Eye (tissue), 1 donor: ENCODE measurements around the gene LAMTOR2.
"Not testable (repeated sequence)": the region's sequence is repeated elsewhere in the genome, so short reads cannot be mapped to it uniquely, and the experiment has no call there.

Experiments used
- DNase-seq: peaks from one replicate; pipeline ENCODE4 v3.0.0-alpha.2; 2015

The LAMTOR2 gene

DNA sequence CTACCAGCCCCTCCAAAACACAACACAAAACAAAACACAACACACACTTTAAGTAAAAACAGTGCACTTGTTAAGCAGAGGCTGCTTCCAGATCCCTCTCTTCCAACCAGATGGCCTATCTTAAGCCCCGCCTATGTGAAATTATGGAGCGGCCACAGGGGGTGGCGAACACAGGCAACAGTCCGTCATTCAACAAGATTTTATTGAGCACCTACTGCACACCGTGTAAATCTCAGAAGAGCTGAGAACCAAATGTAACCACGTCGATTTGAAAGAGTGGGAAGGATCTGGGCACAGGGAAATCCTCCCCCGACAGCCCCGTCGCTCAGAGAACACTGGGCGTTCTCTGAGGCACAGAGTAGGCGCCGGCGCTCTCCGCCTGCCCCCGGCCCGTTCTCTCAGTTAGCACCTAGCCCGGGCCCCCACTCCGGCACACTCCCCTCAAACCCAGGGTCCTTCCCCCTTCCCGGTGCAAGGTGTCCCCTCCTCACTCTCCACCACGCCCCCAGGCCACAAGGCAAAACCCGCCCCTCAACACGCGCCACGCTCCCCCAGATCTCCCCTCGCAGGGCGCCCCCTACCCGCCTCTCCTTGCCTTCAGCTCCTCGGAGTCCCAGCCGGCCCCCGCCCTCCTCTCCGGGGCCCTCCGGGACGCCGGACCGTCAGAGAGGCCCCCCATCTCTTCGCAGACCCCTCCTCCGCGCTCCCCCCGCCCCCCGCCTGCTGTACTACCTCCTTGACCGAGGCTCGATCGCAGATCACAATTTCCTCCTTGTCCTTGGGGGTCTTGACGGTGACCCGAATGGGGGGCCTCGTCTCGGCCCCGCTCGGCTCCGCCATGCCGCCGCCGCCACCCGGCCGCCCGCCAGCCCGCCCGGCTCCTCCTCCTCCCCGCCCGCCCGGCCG, 1.5 kb upstream of the LAMTOR2 start:
- peak; percentile 90 for DNase-seq

DNA sequence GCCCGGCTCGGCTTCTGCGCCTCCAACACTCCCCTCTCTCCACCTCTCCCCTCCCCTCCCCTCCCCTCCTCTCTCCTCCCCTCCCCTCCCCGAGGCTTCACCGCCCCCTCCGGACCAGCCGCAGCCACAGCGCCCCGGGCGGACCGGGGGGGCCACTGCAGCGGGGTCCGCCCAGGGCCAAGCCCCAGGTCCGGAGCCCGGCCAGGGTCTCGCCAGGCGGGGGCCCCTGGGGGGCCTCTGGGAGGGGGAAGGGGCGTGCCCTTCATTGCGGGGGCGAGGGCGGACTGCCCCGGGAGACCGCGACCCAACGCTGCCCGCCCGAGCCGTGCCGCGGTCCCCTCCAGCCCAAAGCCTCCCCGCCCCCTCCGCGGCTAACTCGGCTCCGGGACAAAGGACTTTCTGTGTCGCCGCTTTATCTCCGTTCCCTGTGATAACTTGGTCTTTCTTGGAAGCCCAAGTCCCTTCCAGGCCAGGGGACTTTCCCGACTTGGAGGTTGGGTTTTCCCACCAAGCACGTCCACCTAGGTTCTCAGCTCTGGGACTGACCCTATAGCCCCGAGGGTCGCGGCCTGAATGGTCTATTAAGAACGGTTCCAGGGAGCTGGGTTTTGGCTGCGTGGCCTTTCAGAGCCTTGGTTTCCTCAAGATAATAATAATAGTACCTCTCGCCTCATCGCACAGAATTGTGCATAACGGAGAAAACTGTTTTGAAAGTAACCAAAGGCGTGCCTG, 648 bp upstream of the LAMTOR2 start, which contains the start of gene UBQLN4:
TSS of gene UBQLN4 (minus strand) at position 31 of the 732 bp plus-strand sequence. CDS start 97 bp downstream, outside the sequence.
- peak; percentile 94 for DNase-seq

DNA sequence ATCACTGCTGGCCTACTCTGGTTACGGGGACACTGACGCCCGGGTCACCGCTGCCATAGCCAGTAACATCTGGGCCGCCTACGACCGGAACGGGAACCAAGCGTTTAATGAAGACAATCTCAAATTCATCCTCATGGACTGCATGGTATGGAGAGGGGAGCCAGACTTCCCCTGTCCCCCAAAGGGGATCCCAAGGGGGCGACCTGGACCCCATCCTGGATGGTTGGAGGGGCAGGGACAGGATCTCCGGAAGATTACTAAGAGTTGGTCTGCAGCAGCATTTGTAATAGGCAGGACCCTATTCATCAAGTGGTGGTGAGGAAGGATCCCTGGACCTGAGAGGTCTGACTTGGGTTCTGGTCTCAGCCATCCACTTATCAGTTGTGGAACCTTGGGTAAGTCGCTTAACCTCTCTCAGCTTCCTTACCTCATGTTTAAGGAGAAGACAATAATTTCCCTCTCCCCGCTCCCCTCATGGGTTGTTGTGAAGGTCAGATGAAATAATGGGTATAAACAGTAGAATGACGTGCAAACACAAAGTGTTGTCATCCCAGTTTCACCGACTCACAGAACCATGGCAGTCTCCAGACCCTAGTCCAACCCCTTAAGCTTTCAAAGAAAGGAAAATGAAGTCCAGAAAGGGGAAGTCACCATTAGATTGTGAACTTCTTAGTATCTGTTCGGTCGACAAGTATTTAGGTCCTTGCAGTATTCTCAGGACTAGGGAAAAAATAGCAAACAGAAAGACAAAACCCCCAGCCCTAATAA, 883 bp downstream of the LAMTOR2 start:
- no peak for DNase-seq

DNA sequence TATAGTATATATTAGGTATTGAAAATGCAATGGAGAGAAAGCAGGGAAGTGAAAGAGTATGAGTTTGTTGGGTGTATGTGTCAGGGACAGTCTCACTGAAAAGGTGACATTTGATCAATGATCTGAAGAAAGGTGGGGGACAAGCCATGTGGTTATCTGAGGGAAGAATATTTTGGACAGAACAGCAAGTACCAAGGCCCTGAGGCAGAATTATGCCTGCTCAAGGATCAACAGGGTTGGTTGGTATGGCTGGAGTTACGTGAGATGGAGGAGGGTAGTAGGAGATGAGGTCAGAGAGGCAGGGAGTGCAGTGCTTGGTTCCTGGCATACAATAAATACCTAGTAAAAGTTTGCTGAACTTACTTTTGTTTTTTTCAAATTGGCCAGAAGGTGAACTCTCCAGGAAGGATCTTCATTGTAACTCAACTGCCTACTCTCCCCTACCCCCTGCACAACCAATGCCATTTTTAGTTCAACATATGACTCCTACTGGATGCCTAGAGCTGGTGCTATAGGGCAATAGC, 1.8 kb downstream of the LAMTOR2 start:
- no peak for DNase-seq

DNA sequence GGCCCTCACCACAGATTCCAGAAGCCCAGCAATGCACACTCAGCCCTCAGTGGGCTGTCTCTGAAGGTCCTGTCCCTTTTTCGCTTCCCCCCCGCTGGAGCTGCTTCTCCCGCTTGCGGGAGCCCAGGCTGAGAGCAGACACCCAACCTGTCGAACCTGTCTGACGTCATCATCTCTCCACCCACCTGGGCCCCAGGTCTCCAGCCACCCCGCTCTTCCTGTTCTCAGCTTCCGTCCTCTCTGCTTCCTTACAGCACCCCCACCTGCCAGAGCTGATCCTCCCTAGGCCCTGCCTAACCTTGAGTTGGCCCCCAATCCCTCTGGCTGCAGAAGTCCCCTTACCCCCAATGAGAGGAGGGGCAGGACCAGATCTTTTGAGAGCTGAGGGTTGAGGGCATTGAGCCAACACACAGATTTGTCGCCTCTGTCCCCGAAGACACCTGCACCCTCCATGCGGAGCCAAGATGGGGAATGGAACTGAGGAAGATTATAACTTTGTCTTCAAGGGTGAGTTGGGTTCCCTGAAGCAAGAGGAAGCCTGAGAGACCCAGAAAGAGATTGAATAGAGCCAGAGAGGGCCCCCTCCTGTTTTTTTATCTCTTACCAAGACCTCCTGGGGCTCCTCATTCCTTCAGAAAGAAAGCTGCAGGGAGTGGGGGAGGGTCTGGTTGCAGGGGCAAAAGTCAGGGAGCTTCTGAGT, 6.5 kb downstream of the LAMTOR2 start, which contains the start of gene RAB25:
TSS of gene RAB25 (plus strand) at position 224 of the 700 bp plus-strand sequence. CDS start at position 465, 241 bp downstream.
- DNase-seq = peak; percentile 42

DNA sequence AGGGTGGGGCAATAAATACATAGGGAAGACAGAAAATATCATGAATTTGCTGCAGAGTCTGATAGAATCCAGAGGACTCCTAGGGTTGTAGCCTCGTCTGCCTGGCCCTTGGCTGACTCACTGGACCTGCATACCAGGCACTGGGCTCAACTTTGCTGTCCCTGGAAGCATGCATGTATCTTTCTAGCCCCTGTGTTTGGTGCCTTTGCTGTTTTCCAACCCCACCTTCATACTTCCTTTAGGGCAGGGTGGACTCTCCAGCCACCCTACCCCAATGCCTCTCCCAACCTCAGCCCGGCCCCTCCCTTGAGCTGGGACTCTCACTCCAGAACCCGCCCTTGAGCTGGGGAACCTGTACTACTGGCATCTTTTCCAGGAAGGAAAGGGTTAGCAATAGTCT, 7.6 kb downstream of the LAMTOR2 start:
- no peak for DNase-seq

DNA sequence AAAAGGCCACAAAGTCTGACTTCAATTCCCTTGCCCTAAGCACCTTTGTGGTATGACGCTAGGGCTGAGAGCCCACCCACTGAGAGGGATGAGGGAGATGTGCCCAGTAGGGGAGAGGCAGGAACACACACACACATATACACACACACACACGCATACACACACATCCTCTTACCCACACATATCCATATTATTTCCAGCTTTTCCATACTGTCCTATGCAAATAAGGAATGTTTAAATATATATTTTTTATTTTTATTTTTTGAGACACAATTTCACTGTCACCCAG, 9.4 kb downstream of the LAMTOR2 start:
- DNase-seq = no peak

- no peak for DNase-seq
These were observed 10.0 kb downstream of the LAMTOR2 start for GRCh38 chr1:156064615-156065014.

GRCh38 chr1:156065212-156065611, 10.6 kb downstream of the LAMTOR2 start:
- no peak for DNase-seq

DNA sequence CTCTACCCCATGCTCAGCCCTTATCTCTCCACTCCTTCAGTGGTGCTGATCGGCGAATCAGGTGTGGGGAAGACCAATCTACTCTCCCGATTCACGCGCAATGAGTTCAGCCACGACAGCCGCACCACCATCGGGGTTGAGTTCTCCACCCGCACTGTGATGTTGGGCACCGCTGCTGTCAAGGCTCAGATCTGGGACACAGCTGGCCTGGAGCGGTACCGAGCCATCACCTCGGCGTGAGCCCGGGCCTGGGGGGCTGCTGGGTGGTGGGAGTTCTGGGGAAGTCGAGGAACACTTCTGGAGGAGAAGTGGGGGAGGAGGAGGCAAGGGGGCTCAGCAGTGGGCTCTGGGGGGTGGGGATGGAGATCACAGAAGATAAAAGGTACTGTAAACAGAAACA, 11.3 kb downstream of the LAMTOR2 start:
- no peak for DNase-seq

DNA sequence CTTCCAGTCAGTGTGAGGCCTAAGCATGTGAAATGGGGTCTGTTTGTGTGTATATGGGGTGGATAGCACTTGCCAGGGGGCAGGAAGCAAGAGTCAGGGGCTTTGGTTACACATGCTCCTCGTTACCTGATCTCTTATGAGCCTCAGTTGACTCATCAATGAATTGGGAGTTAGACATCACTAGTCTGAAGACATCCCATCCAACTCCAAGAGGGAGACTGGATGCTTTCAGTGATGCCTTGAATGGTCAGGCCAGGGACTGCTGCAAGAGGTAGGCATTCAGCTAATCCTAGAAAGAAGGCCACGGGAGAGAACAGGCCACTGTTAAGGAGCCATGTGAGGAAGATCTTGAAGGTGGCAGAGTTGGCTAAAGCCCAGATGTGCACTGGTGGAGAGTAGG, 12.7 kb downstream of the LAMTOR2 start:
- DNase-seq = peak; percentile 7

DNA sequence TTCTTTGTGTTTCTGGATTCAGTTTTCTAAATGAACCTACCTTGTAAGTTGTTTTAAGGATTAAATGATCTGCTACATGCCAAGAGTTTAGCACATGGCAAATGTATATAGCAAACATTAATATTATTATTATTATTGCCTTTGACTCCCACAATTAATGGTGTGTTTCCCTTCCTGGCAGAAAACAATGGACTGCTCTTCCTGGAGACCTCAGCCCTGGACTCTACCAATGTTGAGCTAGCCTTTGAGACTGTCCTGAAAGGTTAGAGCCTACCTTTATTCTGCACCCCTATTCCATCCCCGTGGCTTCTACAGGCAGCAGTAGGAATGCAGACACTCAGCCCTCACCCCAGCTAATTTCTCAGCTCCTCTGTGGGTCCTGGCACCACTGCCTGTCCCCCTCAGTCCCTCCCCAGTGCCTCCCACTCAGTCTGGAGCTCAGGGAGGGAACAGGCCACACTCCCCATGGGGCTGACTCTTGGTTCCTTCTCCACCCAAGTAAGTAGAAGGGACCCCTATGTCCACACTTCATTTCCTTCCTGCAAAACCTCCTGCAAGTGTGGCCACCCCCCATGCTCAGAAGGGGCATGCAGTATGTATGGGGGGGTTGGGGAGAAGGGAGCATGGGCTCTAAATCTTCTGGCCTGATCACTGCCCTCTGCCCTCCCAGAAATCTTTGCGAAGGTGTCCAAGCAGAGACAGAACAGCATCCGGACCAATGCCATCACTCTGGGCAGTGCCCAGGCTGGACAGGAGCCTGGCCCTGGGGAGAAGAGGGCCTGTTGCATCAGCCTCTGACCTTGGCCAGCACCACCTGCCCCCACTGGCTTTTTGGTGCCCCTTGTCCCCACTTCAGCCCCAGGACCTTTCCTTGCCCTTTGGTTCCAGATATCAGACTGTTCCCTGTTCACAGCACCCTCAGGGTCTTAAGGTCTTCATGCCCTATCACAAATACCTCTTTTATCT, 15.2 kb downstream of the LAMTOR2 start:
- DNase-seq = peak; percentile 9

- peak; percentile 39 for DNase-seq
These were observed 16.0 kb downstream of the LAMTOR2 start for GRCh38 chr1:156070548-156070947.

- DNase-seq = not testable (repeated sequence)
These were observed 16.8 kb downstream of the LAMTOR2 start for GRCh38 chr1:156071332-156071816.

- DNase-seq = peak; percentile 16
These were observed 17.7 kb downstream of the LAMTOR2 start for GRCh38 chr1:156072251-156072650.

- no peak for DNase-seq
These were observed 18.6 kb downstream of the LAMTOR2 start for GRCh38 chr1:156073110-156073687.

GRCh38 chr1:156073740-156074139, 19.2 kb downstream of the LAMTOR2 start:
- peak; percentile 87 for DNase-seq

DNA sequence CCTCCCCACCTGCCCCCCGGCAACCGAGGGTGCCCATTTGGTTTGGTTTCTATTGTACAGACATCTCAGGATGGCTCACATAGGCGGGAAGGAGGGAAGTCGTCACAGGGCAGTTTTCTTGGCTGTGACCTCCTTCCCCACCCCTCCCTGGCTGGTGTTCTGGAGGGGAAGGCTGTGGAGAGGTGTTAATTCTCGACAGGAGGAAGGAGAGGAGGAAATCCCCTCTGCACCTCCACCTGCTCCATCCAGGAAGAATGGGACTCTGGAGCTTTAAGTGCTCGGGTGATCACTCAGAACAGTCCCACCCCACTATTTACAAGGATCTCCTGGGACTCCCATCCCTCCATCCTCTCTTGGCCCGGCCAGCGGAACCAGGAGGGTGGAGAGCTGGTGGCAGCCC, 20.1 kb downstream of the LAMTOR2 start:
- peak; percentile 23 for DNase-seq

DNA sequence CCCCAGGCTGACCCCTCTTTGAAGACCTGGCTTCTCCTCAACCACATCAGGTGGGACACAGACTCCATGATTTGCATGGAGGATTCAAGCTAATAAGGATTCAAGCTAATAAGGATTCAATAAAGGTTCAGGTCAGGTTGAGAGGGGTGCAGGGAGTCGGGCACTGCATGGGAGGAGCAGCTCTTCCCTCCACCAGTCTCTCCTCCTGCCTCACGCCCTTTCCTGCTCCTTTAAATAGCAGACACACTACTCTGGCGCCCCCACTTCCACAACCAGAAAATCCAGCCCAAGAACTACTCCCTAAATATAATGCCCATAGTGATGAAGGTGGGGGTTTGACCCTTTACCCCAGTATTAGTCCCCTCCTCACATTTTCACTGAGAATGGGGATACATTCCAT, 20.6 kb downstream of the LAMTOR2 start:
- DNase-seq = no peak

GRCh38 chr1:156075775-156076204, 21.2 kb downstream of the LAMTOR2 start:
- DNase-seq = no peak
